ENCODE measurements around the gene DISC1. TPM values are rescaled to one million over a fixed set of nuclear protein-coding genes. Genes with fewer than 3 reads are reported as not detected.

Gene DISC1
- total RNA-seq, 1 experiment from 2014 or later: 2.1 TPM

- intact Hi-C loops (cut with micrococcal nuclease): no loop called here
- Mint-ChIP-seq H3K4me1 (ENCODE audit: insufficient read depth, unreplicated experiment) (peaks cover 8% of the 10 kb centered on the region), H3K36me3 (ENCODE audit: insufficient read depth, unreplicated experiment) (no peaks in the 10 kb centered on the region), H3K27ac (ENCODE audit: low read depth, unreplicated experiment) (no peak overlapping the region), H3K27me3 (ENCODE audit: insufficient read depth, unreplicated experiment) (no peaks in the 10 kb centered on the region), H3K9me3 (ENCODE audit: unreplicated experiment) (peaks cover 8% of the 10 kb centered on the region), H3K4me3 (ENCODE audit: unreplicated experiment) (no peak overlapping the region)
- BruUV-seq (replicated peaks): no TSS peak
- POLR2A ChIA-PET: no interaction called here
- DNase-seq (ENCODE audit: unreplicated experiment): no peak
- no peak for TF ChIP-seq CTCF (IDR thresholded peaks at IDR 0.05; ENCODE audit: unreplicated experiment)
- CTCF ChIA-PET: interaction anchor here (2.2 kb wide), 1 partner anchor 30 kb away, joined by 11 read pairs; no protein-coding TSS in a partner anchor
Observed at GRCh38 chr1:231786126-231786525, 159.5 kb downstream of the DISC1 start.

GRCh38 chr1:231792634-231793033 lies 166.0 kb downstream of the DISC1 start:
- intact Hi-C loops (cut with micrococcal nuclease): no loop called here
- BruUV-seq (replicated peaks): no TSS peak
- H3K27ac Mint-ChIP-seq (ENCODE audit: low read depth, unreplicated experiment): no peak overlapping the region
- POLR2A ChIA-PET: interaction anchor here (0.9 kb wide), 1 partner anchor 138 kb away, joined by 3 read pairs; no protein-coding TSS in a partner anchor
- DNase-seq (ENCODE audit: unreplicated experiment): no peak
- CTCF ChIA-PET: interaction anchor here (0.6 to 0.7 kb wide), 2 partner anchors 15 to 36 kb away, joined by 3 to 5 read pairs; no protein-coding TSS in a partner anchor
- peaks cover 8% of the 10 kb centered on the region for H3K9me3 Mint-ChIP-seq (ENCODE audit: unreplicated experiment)
- TF ChIP-seq CTCF (IDR thresholded peaks at IDR 0.05; ENCODE audit: unreplicated experiment): no peak
- no peak overlapping the region for H3K4me3 Mint-ChIP-seq (ENCODE audit: unreplicated experiment)
- peaks cover 4% of the 10 kb centered on the region for H3K36me3 Mint-ChIP-seq (ENCODE audit: insufficient read depth, unreplicated experiment)
- no peaks in the 10 kb centered on the region for H3K4me1 Mint-ChIP-seq (ENCODE audit: insufficient read depth, unreplicated experiment)
- H3K27me3 Mint-ChIP-seq (ENCODE audit: insufficient read depth, unreplicated experiment): no peaks in the 10 kb centered on the region

DNA sequence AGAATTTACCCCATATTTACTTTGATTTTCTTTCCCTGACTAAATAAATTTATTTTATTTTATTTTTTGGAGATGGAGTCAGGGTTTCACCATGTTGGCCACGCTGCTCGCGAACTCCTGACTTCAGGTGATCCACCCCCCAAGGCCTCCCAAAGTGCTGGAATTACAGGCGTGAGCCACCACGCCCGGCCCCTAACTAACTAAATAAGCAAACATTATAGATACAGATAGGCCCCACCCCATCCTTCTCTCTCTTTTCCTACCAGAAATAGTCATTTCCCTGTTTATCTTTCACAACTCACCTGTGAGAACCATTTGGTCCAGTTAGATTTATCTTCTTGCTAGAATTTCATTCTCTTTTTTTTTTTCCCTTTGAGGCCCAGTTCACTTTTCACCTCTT lies 167.3 kb downstream of the DISC1 start:
- ChIA-PET CTCF (interaction anchor here (1.2 kb wide), 1 partner anchor 37 kb away, joined by 4 read pairs; no protein-coding TSS in a partner anchor), POLR2A (no interaction called here)
- peaks cover 4% of the 10 kb centered on the region for H3K36me3 Mint-ChIP-seq (ENCODE audit: insufficient read depth, unreplicated experiment)

GRCh38 chr1:231796141-231796540 lies 169.6 kb downstream of the DISC1 start:
- Mint-ChIP-seq H3K27ac (ENCODE audit: low read depth, unreplicated experiment) (no peak overlapping the region), H3K36me3 (ENCODE audit: insufficient read depth, unreplicated experiment) (peaks cover 17% of the 10 kb centered on the region), H3K9me3 (ENCODE audit: unreplicated experiment) (peaks cover 8% of the 10 kb centered on the region), H3K4me1 (ENCODE audit: insufficient read depth, unreplicated experiment) (peaks cover 17% of the 10 kb centered on the region), H3K27me3 (ENCODE audit: insufficient read depth, unreplicated experiment) (no peaks in the 10 kb centered on the region), H3K4me3 (ENCODE audit: unreplicated experiment) (no peak overlapping the region)
- DNase-seq (ENCODE audit: unreplicated experiment): no peak
- ChIA-PET POLR2A (interaction anchor here (0.6 to 0.7 kb wide), 2 partner anchors 14 to 1329 kb away, joined by 4 read pairs; no protein-coding TSS in a partner anchor), CTCF (interaction anchor here (0.7 to 1.0 kb wide), 3 partner anchors 10 to 442 kb away, joined by 3 to 7 read pairs (median 4); no protein-coding TSS in a partner anchor)
- no TSS peak for BruUV-seq (replicated peaks)
- no peak for TF ChIP-seq CTCF (IDR thresholded peaks at IDR 0.05; ENCODE audit: unreplicated experiment)
- intact Hi-C loops (cut with micrococcal nuclease): no loop called here

More for the DNA sequence above, 167.3 kb downstream of the DISC1 start:
- no TSS peak for BruUV-seq (replicated peaks)
- DNase-seq (ENCODE audit: unreplicated experiment): no peak
- H3K4me3 Mint-ChIP-seq (ENCODE audit: unreplicated experiment): no peak overlapping the region
- intact Hi-C loops (cut with micrococcal nuclease): no loop called here
- H3K27me3 Mint-ChIP-seq (ENCODE audit: insufficient read depth, unreplicated experiment): no peaks in the 10 kb centered on the region
- H3K4me1 Mint-ChIP-seq (ENCODE audit: insufficient read depth, unreplicated experiment): no peaks in the 10 kb centered on the region
- H3K9me3 Mint-ChIP-seq (ENCODE audit: unreplicated experiment): peaks cover 8% of the 10 kb centered on the region
- H3K27ac Mint-ChIP-seq (ENCODE audit: low read depth, unreplicated experiment): no peak overlapping the region
- TF ChIP-seq CTCF (IDR thresholded peaks at IDR 0.05; ENCODE audit: unreplicated experiment): no peak

Measured in MCF 10A (cell line).